Activated naive CD8-positive, alpha-beta T cell treated with anti-CD3 and anti-CD28 coated beads, Interleukin-2, amount 10 ng/mL, durations not matched to agents 7 days and 5 days (primary cell): ENCODE data around the gene IL1RL2. TPM values are rescaled to one million over a fixed set of nuclear protein-coding genes. Genes with fewer than 3 reads are reported as not detected.
A peak's percentile ranks its signal among the peaks of the same experiment; 100 is the strongest.

Experiments used
- ATAC-seq: fragments of 150-1000 bp; cut with Tn5 transposase; one replicate; pipeline ENCODE4 v1.10.0; 2021; ENCODE audit warnings: low read depth, moderate library complexity
- POLR2A ChIA-PET: fragments of 350-600 bp; sonication (Branson Sonifier 250); formaldehyde crosslinking; loops from one replicate; lab custom pipeline; 2021; ENCODE audit warnings: antibody characterized with exemption; lab: Charles Lee
- DNase-seq: peaks from one replicate; pipeline ENCODE4 v3.0.0; 2021
- H3K27ac Mint-ChIP-seq: one replicate; pipeline ENCODE4 v1.8.0; 2022; ENCODE audit warnings: mild to moderate bottlenecking, mixed read lengths
- H3K27me3 Mint-ChIP-seq: one replicate; pipeline ENCODE4 v1.8.0; 2022; ENCODE audit warnings: mild to moderate bottlenecking, moderate library complexity, mixed read lengths
- H3K36me3 Mint-ChIP-seq: one replicate; pipeline ENCODE4 v1.8.0; 2021; ENCODE audit warnings: mild to moderate bottlenecking, mixed read lengths
- H3K4me1 Mint-ChIP-seq: one replicate; pipeline ENCODE4 v1.8.0; 2021; ENCODE audit warnings: mixed read lengths
- H3K4me3 Mint-ChIP-seq: one replicate; pipeline ENCODE4 v1.8.0; 2022; ENCODE audit warnings: mild to moderate bottlenecking, moderate library complexity, mixed read lengths
- H3K9me3 Mint-ChIP-seq: one replicate; pipeline ENCODE4 v1.8.0; 2021; ENCODE audit warnings: mixed read lengths
- total RNA-seq, 2 experiments: library from RNA; stranded (reverse); gene quantifications; one replicate each; pipeline ENCODE4 v1.2.3, GENCODE V29; 2021

IL1RL2 gene
- total RNA-seq, 2 experiments from 2014 or later = not detected

- Mint-ChIP-seq H3K27me3 (no peaks in the 10 kb centered on the region), H3K36me3 (peaks cover 37% of the 10 kb centered on the region), H3K27ac (peak overlapping the region; percentile 10), H3K4me3 (no peak overlapping the region), H3K9me3 (peaks cover 14% of the 10 kb centered on the region), H3K4me1 (peaks cover 33% of the 10 kb centered on the region)
- no peak for ATAC-seq
- DNase-seq = no peak
- POLR2A ChIA-PET = interaction anchor here (0.9 to 1.1 kb wide), 3 partner anchors 11 to 40 kb away, joined by 3 to 4 read pairs (median 3); no protein-coding TSS in a partner anchor
These were observed 74.8 kb downstream of the IL1RL2 start for GRCh38 chr2:102261467-102262135.

GRCh38 chr2:102262216-102263129 lies 75.7 kb downstream of the IL1RL2 start:
- H3K4me1 Mint-ChIP-seq = peaks cover 27% of the 10 kb centered on the region
- peaks cover 28% of the 10 kb centered on the region for H3K36me3 Mint-ChIP-seq
- no peak overlapping the region for H3K27ac Mint-ChIP-seq
- H3K4me3 Mint-ChIP-seq = no peak overlapping the region
- H3K27me3 Mint-ChIP-seq = no peaks in the 10 kb centered on the region
- POLR2A ChIA-PET = interaction anchor here (0.9 to 1.1 kb wide), 2 partner anchors 10 to 40 kb away, joined by 3 to 4 read pairs; no protein-coding TSS in a partner anchor
- ATAC-seq (no peak), DNase-seq (no peak)
- peaks cover 11% of the 10 kb centered on the region for H3K9me3 Mint-ChIP-seq

GRCh38 chr2:102264952-102265351 lies 78.1 kb downstream of the IL1RL2 start:
- DNase-seq (no peak), ATAC-seq (no peak)
- peaks cover 2% of the 10 kb centered on the region for H3K27me3 Mint-ChIP-seq
- H3K27ac Mint-ChIP-seq = no peak overlapping the region
- H3K4me3 Mint-ChIP-seq = no peak overlapping the region
- H3K9me3 Mint-ChIP-seq = peaks cover 8% of the 10 kb centered on the region
- H3K4me1 Mint-ChIP-seq = peaks cover 14% of the 10 kb centered on the region
- peaks cover 12% of the 10 kb centered on the region for H3K36me3 Mint-ChIP-seq
- POLR2A ChIA-PET = no interaction called here

GRCh38 chr2:102266204-102266603 lies 79.4 kb downstream of the IL1RL2 start:
- DNase-seq (no peak), ATAC-seq (no peak)
- peaks cover 9% of the 10 kb centered on the region for H3K9me3 Mint-ChIP-seq
- H3K27me3 Mint-ChIP-seq = peaks cover 2% of the 10 kb centered on the region
- peak overlapping the region; percentile 70 for H3K27ac Mint-ChIP-seq
- POLR2A ChIA-PET = interaction anchor here (0.9 to 2.3 kb wide), 3 partner anchors 11 to 36 kb away, joined by 3 to 11 read pairs (median 4); no protein-coding TSS in a partner anchor
- H3K4me3 Mint-ChIP-seq = no peak overlapping the region
- H3K4me1 Mint-ChIP-seq = peaks cover 15% of the 10 kb centered on the region
- peaks cover 19% of the 10 kb centered on the region for H3K36me3 Mint-ChIP-seq

- Mint-ChIP-seq H3K4me3 (no peak overlapping the region), H3K9me3 (peaks cover 7% of the 10 kb centered on the region), H3K27ac (no peak overlapping the region), H3K36me3 (peaks cover 21% of the 10 kb centered on the region), H3K4me1 (peaks cover 27% of the 10 kb centered on the region), H3K27me3 (peaks cover 2% of the 10 kb centered on the region)
- POLR2A ChIA-PET = interaction anchor here (0.6 to 2.3 kb wide), 2 partner anchors 9 to 18 kb away, joined by 4 to 11 read pairs; no protein-coding TSS in a partner anchor
- no peak for ATAC-seq
- DNase-seq = no peak
These were observed 81.0 kb downstream of the IL1RL2 start for GRCh38 chr2:102267774-102268173.

- POLR2A ChIA-PET = interaction anchor here (0.9 kb wide), 1 partner anchor 10 kb away, joined by 3 read pairs; no protein-coding TSS in a partner anchor
- H3K9me3 Mint-ChIP-seq = peaks cover 6% of the 10 kb centered on the region
- DNase-seq (no peak), ATAC-seq (no peak)
- no peak overlapping the region for H3K4me3 Mint-ChIP-seq
- H3K4me1 Mint-ChIP-seq = peaks cover 26% of the 10 kb centered on the region
- H3K27me3 Mint-ChIP-seq = peaks cover 2% of the 10 kb centered on the region
- no peak overlapping the region for H3K27ac Mint-ChIP-seq
- H3K36me3 Mint-ChIP-seq = peaks cover 21% of the 10 kb centered on the region
These were observed 81.8 kb downstream of the IL1RL2 start for GRCh38 chr2:102268510-102269199.

GRCh38 chr2:102269200-102269524 lies 82.3 kb downstream of the IL1RL2 start:
- POLR2A ChIA-PET = interaction anchor here (0.9 kb wide), 1 partner anchor 10 kb away, joined by 3 read pairs; no protein-coding TSS in a partner anchor
- peaks cover 26% of the 10 kb centered on the region for H3K36me3 Mint-ChIP-seq
- peaks cover 10% of the 10 kb centered on the region for H3K9me3 Mint-ChIP-seq

GRCh38 chr2:102271844-102272243 lies 85.0 kb downstream of the IL1RL2 start:
- Mint-ChIP-seq H3K27ac (peak overlapping the region; percentile 81), H3K36me3 (peaks cover 42% of the 10 kb centered on the region), H3K4me3 (peak overlapping the region; percentile 75), H3K27me3 (peaks cover 2% of the 10 kb centered on the region), H3K4me1 (peaks cover 44% of the 10 kb centered on the region), H3K9me3 (peaks cover 18% of the 10 kb centered on the region)
- peak; percentile 79 for ATAC-seq
- POLR2A ChIA-PET = interaction anchor here (0.6 to 1.7 kb wide), 4 partner anchors 10 to 97 kb away, joined by 3 to 8 read pairs (median 3); no protein-coding TSS in a partner anchor
- no peak for DNase-seq

More at GRCh38 chr2:102269200-102269524, 82.3 kb downstream of the IL1RL2 start:
- H3K4me3 Mint-ChIP-seq = no peak overlapping the region
- peaks cover 2% of the 10 kb centered on the region for H3K27me3 Mint-ChIP-seq
- ATAC-seq (no peak), DNase-seq (no peak)
- H3K4me1 Mint-ChIP-seq = peaks cover 29% of the 10 kb centered on the region
- H3K27ac Mint-ChIP-seq = no peak overlapping the region

- H3K27ac Mint-ChIP-seq = no peak overlapping the region
- peaks cover 50% of the 10 kb centered on the region for H3K36me3 Mint-ChIP-seq
- H3K9me3 Mint-ChIP-seq = peaks cover 18% of the 10 kb centered on the region
- H3K4me3 Mint-ChIP-seq = no peak overlapping the region
- H3K4me1 Mint-ChIP-seq = peaks cover 61% of the 10 kb centered on the region
- DNase-seq = no peak
- no peak for ATAC-seq
- POLR2A ChIA-PET = interaction anchor here (0.6 to 1.1 kb wide), 2 partner anchors 82 to 146 kb away, joined by 3 to 4 read pairs; partner anchors contain the start of gene IL18R1
- peaks cover 2% of the 10 kb centered on the region for H3K27me3 Mint-ChIP-seq
These were observed 86.9 kb downstream of the IL1RL2 start for GRCh38 chr2:102273619-102274211.

GRCh38 chr2:102276549-102277201 lies 89.9 kb downstream of the IL1RL2 start:
- no peak for DNase-seq
- POLR2A ChIA-PET = interaction anchor here (0.7 to 3.5 kb wide), 11 partner anchors 8 to 143 kb away, joined by 3 to 21 read pairs (median 3); partner anchors contain the start of gene IL18R1
- H3K27ac Mint-ChIP-seq = peak overlapping the region; percentile 91
- H3K4me3 Mint-ChIP-seq = peak overlapping the region; percentile 55
- peak; percentile 89 for ATAC-seq
- H3K9me3 Mint-ChIP-seq = peaks cover 13% of the 10 kb centered on the region
- H3K4me1 Mint-ChIP-seq = peaks cover 66% of the 10 kb centered on the region
- peaks cover 42% of the 10 kb centered on the region for H3K36me3 Mint-ChIP-seq
- no peaks in the 10 kb centered on the region for H3K27me3 Mint-ChIP-seq

GRCh38 chr2:102277202-102277700 lies 90.4 kb downstream of the IL1RL2 start:
- Mint-ChIP-seq H3K4me3 (peak overlapping the region; percentile 55), H3K27ac (peak overlapping the region; percentile 91), H3K4me1 (peaks cover 64% of the 10 kb centered on the region), H3K36me3 (peaks cover 42% of the 10 kb centered on the region), H3K27me3 (no peaks in the 10 kb centered on the region), H3K9me3 (peaks cover 13% of the 10 kb centered on the region)
- POLR2A ChIA-PET = interaction anchor here (0.7 to 3.5 kb wide), 10 partner anchors 11 to 142 kb away, joined by 3 to 21 read pairs (median 3); partner anchors contain the start of gene IL18R1
- ATAC-seq (no peak), DNase-seq (no peak)
